HG03432 (cell line): Measurements from ENCODE around the gene PTPN1.

Experiments
- ATAC-seq: cut with Tn5 transposase; IDR thresholded peaks from one replicate; pipeline ENCODE4 v1.9.1; 2021; ENCODE audit warnings: mild to moderate bottlenecking, moderate library complexity; ENCODE audit not compliant: unreplicated experiment

PTPN1 gene

DNA sequence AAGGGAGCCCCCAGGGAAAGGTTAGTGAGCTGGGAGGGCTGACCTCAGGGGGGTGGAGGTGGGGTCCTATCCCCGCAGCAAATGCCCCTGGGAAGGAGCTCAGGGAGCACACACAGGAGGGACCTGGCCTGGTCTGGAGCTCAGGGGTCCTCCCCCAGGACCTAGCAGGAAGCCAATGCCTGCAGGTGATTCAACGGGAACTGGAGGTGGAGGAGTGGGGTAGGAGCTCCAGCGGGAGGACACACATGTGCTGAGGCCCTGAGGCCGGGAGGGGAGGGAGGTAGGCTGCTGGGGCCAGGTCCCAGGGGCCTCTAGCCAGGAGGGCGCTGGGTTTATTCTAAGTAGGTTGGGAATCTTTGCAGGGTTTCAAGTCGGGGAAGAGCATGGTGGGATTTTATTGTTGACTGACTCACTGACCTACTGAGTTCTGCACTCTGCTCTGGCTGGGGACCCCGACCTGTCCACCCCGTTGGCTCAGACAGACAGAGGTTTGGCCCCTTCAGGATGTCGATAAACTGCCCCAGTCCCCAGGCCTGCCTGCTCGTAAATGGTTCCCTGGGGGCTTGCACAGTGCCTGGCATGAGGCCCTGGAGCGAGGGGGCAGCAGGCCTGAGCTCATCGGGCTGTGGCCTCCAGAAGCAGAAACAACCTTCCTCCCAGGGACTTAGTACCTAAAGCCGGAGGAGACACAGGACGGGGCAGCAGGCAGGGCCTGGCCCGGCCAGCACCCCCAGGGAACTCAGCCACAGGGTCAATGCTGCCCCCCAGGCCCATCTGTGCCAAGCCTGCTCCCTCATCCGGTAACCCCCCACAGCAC lies 118.9 kb downstream of the PTPN1 start:
- ATAC-seq, result no peak

DNA sequence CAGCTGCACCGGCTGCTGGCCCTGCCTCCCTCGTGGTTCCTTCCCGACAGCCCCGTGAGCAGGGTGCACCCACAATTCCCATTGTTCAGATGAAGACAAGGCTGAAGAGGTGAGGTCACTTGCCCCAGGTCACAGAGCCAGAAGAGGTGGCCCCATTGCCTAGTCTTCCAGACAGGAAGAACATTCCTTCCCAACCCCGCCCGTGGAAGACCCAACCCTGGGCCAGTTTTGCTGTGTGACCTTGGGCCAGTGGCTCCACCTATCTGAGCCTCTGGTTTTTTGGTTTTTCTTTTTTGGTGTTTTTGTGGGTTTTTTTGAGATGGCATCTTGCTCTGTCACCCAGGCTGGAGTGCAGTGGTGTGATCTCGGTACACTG lies 119.5 kb downstream of the PTPN1 start:
- ATAC-seq, result no peak

DNA sequence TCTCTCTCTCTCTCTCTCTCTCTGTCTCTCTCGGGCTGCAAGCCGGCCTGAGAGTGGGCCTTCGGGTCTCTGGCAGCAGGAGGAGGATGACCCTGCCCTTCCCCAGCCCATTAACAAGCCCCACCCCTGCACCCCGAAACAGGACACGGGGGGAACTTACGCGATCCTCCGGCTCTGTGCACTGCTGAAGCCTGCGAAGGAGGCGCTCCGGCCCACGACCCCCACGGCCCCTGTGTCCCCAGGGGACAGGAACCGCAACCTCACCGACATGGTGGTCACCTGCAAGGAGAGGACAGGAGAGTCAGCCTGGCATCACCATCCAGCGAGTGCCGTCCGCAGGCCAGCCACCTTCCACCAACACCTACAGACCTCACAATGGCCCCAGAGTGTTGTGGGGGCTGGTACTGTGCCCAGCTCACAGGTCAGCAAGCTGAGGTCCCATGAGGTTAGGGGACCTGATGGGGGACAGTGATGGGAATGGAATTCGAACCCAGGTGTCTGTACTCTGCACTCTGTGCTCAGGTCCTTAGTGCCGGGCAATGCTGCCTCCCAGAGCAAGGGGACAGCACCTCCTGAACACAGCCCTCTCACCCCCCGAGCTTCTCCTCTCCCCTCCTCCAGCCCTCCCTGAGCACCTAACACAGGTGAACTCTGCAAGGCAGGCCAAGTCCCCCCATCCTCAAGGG lies 120.5 kb downstream of the PTPN1 start:
- ATAC-seq, result no peak

GRCh38 chr20:50632236-50632635 lies 122.1 kb downstream of the PTPN1 start:
- no peak for ATAC-seq

GRCh38 chr20:50632701-50633100 lies 122.5 kb downstream of the PTPN1 start:
- no peak for ATAC-seq

GRCh38 chr20:50633361-50633760 lies 123.2 kb downstream of the PTPN1 start:
- no peak for ATAC-seq

GRCh38 chr20:50634191-50634590 lies 124.0 kb downstream of the PTPN1 start:
- ATAC-seq, result no peak
